Endothelial cell of umbilical vein (primary cell): Measurements from ENCODE around the gene HIGD2B. TPM values are rescaled to one million over a fixed set of nuclear protein-coding genes. Genes with fewer than 3 reads are reported as not detected.

ENCODE experiments used
- BruUV-seq: library from RNA; stranded (reverse); fragments of 400-500 nt; replicated peaks from 2 replicates; lab custom pipeline; 2021; lab: Mats Ljungman, UMichigan
- CTCF ChIA-PET: fragments of 300-600, 350-600 bp; sonication (Branson Sonifier 250); formaldehyde crosslinking; loops from one replicate; lab custom pipeline; 2021; ENCODE audit warnings: antibody characterized with exemption, inconsistent platforms; lab: Charles Lee
- POLR2A ChIA-PET: fragments of 300-600, 350-600 bp; sonication (Branson Sonifier 250); formaldehyde crosslinking; loops from one replicate; lab custom pipeline; 2021; ENCODE audit warnings: antibody characterized with exemption, inconsistent platforms; lab: Charles Lee
- DNase-seq: peaks from one replicate; pipeline ENCODE4 v3.0.0-alpha.2; 2011; ENCODE audit warnings: low read depth, low spot score
- FAIRE-seq: peaks from 2 replicates; lab custom pipeline; 2011; peaks lifted over from hg19 to GRCh38; lab: Jason Lieb, UNC
- H2AFZ ChIP-seq: 2 replicates; pipeline ENCODE4 v1.6.0; 2012; ENCODE audit warnings: low read depth, low read length, control low read depth, inconsistent platforms
- H3K27ac ChIP-seq: 2 replicates; pipeline ENCODE4 v1.5.1; 2011; ENCODE audit warnings: low read depth, mild to moderate bottlenecking, control low read depth, low read length, moderate library complexity; ENCODE audit not compliant: insufficient read depth
- H3K27me3 ChIP-seq, 2 experiments: 2 replicates each; pipeline versions ENCODE4 v1.6.0 to v1.6.1; 2011; ENCODE audit warnings: low read length in 2 of 2, mixed read lengths in 1 of 2; ENCODE audit not compliant: control insufficient read depth in 2 of 2, insufficient read depth in 2 of 2
- H3K36me3 ChIP-seq, 2 experiments: 2 replicates in 1 of 2; 3 replicates in 1 of 2; pipeline ENCODE4 v1.5.1; 2011; ENCODE audit warnings: low read length in 2 of 2, mild to moderate bottlenecking in 1 of 2, moderate library complexity in 1 of 2; ENCODE audit not compliant: control insufficient read depth in 2 of 2, insufficient read depth in 2 of 2; ENCODE audit errors: extremely low read depth in 1 of 2
- H3K4me1 ChIP-seq: 3 replicates; pipeline ENCODE4 v1.5.1; 2011; ENCODE audit warnings: mild to moderate bottlenecking, low read length; ENCODE audit not compliant: control insufficient read depth, insufficient read depth; ENCODE audit errors: extremely low read depth
- H3K4me2 ChIP-seq: 2 replicates; pipeline ENCODE4 v1.6.1; 2011; ENCODE audit warnings: low read length, control low read depth, mixed read lengths; ENCODE audit not compliant: insufficient read depth
- H3K4me3 ChIP-seq, 3 experiments: fragments of 200-600 bp in 1 of 3; sonication (generic), shearing (Covaris generic) in 1 of 3; replicated peaks in 1 of 3; 2 replicates each; pipeline ENCODE4 v1.5.1; 2011 to 2016; ENCODE audit warnings: control low read depth in 3 of 3, low read length in 3 of 3, mild to moderate bottlenecking in 2 of 3, inconsistent platforms in 1 of 3, low read depth in 1 of 3, moderate library complexity in 1 of 3; ENCODE audit not compliant: insufficient read depth in 1 of 3
- H3K79me2 ChIP-seq: 2 replicates; pipeline ENCODE4 v1.6.0; 2012; ENCODE audit warnings: low read length, inconsistent platforms; ENCODE audit not compliant: control insufficient read depth, insufficient read depth
- H3K9ac ChIP-seq: replicated peaks from 2 replicates; pipeline ENCODE3; 2011; ENCODE audit warnings: low read length, control low read depth; ENCODE audit not compliant: insufficient read depth; ENCODE audit errors: extremely low read depth
- H3K9me1 ChIP-seq: replicated peaks from 3 replicates; pipeline ENCODE4 v1.6.0; 2011; ENCODE audit warnings: mild to moderate bottlenecking, low read length; ENCODE audit not compliant: control insufficient read depth, insufficient read depth; ENCODE audit errors: extremely low read depth
- H3K9me3 ChIP-seq: replicated peaks from 2 replicates; pipeline ENCODE4 v1.5.1; 2012; ENCODE audit warnings: low read length, inconsistent platforms; ENCODE audit not compliant: control insufficient read depth, insufficient read depth
- H4K20me1 ChIP-seq: replicated peaks from 2 replicates; pipeline ENCODE3; 2011; ENCODE audit warnings: mild to moderate bottlenecking, low read length; ENCODE audit not compliant: control insufficient read depth, insufficient read depth; ENCODE audit errors: extremely low read depth
- EZH2 ChIP-seq: IDR thresholded peaks from 2 replicates; pipeline ENCODE4 v1.6.1; 2012; ENCODE audit warnings: borderline replicate concordance, low read depth, mild to moderate bottlenecking, moderate library complexity, low read length, inconsistent platforms; ENCODE audit not compliant: severe bottlenecking
- FOS ChIP-seq: IDR thresholded peaks from 2 replicates; pipeline ENCODE4 v1.6.1; 2011; ENCODE audit warnings: mild to moderate bottlenecking, low read length, moderate library complexity, borderline replicate concordance; ENCODE audit not compliant: insufficient read depth
- GATA2 ChIP-seq: IDR thresholded peaks from 2 replicates; pipeline ENCODE4 v1.7.0; 2011; ENCODE audit warnings: low read depth, mild to moderate bottlenecking, moderate library complexity, mixed read lengths, low read length; ENCODE audit not compliant: insufficient read length, insufficient read depth
- JUN ChIP-seq: IDR thresholded peaks from 2 replicates; pipeline ENCODE4 v1.6.1; 2011; ENCODE audit warnings: borderline replicate concordance, low read depth; ENCODE audit not compliant: insufficient read length, insufficient read depth
- MYC ChIP-seq: IDR thresholded peaks from one replicate; pipeline ENCODE4 v1.6.1; 2011; ENCODE audit warnings: mild to moderate bottlenecking, low read depth, low read length
- POLR2A ChIP-seq: IDR thresholded peaks from 2 replicates; pipeline ENCODE4 v1.6.1; 2012; ENCODE audit warnings: low read depth, mild to moderate bottlenecking, control low read depth, low read length
- POLR2AphosphoS5 ChIP-seq: IDR thresholded peaks from 2 replicates; pipeline ENCODE4 v1.6.1; 2012; ENCODE audit warnings: low read depth, mild to moderate bottlenecking, control low read depth, low read length, moderate library complexity; ENCODE audit not compliant: insufficient read depth
- dilution Hi-C: fragments of 300-500 bp; cut with MboI; formaldehyde crosslinking; loops from one replicate; pipeline ENCODE4 v1.15.0; 2019; ENCODE audit warnings: low sequenced_read_pairs; ENCODE audit not compliant: extremely low pct_ligation_motif_present
- intact Hi-C: fragments of 100-400 bp; cut with micrococcal nuclease; formaldehyde crosslinking; loops from one replicate; pipeline ENCODE4 v1.10.0; 2022
- polyA plus RNA-seq, 4 experiments: library from polyadenylated mRNA; depleted of rRNA in 3 of 4; stranded (reverse) in 3 of 4; unstranded in 1 of 4; fragments of >200 nt; gene quantifications; 2 replicates each; pipeline versions ENCODE4 v1.2.1 to v1.2.3, GENCODE V29; 2011 to 2012; ENCODE audit warnings: missing spikeins in 1 of 4
- total RNA-seq: library from RNA; stranded (reverse); gene quantifications from 2 replicates; pipeline ENCODE4 v1.2.3, GENCODE V29; 2021
- TF ChIP-seq, protein P1 (sequence below): IDR thresholded peaks from 2 replicates; pipeline ENCODE4 v1.6.1; 2011; ENCODE audit not compliant: insufficient read depth, insufficient read length
- TF ChIP-seq, protein P2 (sequence below), 2 donors: IDR thresholded peaks; 1 replicate in 1 of 2; 2 replicates in 1 of 2; pipeline ENCODE4 v1.5.1; 2011; ENCODE audit warnings: low read length in 2 of 2, mild to moderate bottlenecking in 2 of 2, moderate library complexity in 2 of 2, control low read depth in 1 of 2, inconsistent platforms in 1 of 2, low read depth in 1 of 2; ENCODE audit not compliant: insufficient read depth in 1 of 2; ENCODE audit errors: extremely low read depth in 1 of 2

HIGD2B gene
- total and polyA plus RNA-seq, 2 donors (not counting 3 experiments of a cell fraction or from before 2014, with no cell fraction given), result not detected

DNA sequence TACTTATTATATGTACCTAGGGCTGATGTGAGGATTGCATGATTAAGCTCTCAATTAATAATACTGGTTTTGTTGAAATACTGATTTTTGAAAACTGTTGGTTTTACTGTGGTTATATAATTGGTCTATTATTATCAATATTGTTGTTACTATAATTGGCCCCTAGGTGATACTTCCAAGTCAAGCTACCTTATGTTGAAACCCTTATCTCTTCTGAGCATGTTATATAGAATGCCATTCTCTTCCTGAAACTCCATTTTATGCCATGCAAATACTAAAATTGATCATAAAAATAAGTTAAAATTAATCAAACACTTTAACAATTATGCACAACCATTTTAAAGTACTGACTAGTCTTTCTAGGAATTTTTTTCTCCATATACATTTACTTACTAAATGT is 46.1 kb upstream of the HIGD2B start:
- no peak overlapping the region for H3K4me3 ChIP-seq
- no peaks in the 10 kb centered on the region for H3K27me3 ChIP-seq
- POLR2A ChIA-PET, result no interaction called here
- no peaks in the 10 kb centered on the region for H3K79me2 ChIP-seq
- no peak overlapping the region for H2AFZ ChIP-seq
- CTCF ChIA-PET, result interaction anchor here (0.9 to 2.5 kb wide), 3 partner anchors 10 to 343 kb away, joined by 3 to 27 read pairs (median 3); no protein-coding TSS in a partner anchor
- no peaks in the 10 kb centered on the region for H3K4me1 ChIP-seq
- no peak overlapping the region for H3K27ac ChIP-seq
- H3K9me1 ChIP-seq, result no peaks in the 10 kb centered on the region
- H3K9ac ChIP-seq, result no peak overlapping the region
- intact Hi-C loops, result no loop called here
- no peaks in the 10 kb centered on the region for H4K20me1 ChIP-seq
- H3K4me2 ChIP-seq, result no peak overlapping the region
- H3K36me3 ChIP-seq, result peaks cover 3 to 5% of the 10 kb centered on the region in 2 experiments
- BruUV-seq, result no TSS peak
- no peak for TF ChIP-seq FOS
- TF ChIP-seq MYC, result no peak
- no peak for TF ChIP-seq EZH2
- TF ChIP-seq GATA2, result no peak
- TF ChIP-seq, protein P1, sequence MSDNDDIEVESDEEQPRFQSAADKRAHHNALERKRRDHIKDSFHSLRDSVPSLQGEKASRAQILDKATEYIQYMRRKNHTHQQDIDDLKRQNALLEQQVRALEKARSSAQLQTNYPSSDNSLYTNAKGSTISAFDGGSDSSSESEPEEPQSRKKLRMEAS, result no peak
- TF ChIP-seq JUN, result no peak
- no peak for TF ChIP-seq POLR2AphosphoS5
- TF ChIP-seq, protein P2, sequence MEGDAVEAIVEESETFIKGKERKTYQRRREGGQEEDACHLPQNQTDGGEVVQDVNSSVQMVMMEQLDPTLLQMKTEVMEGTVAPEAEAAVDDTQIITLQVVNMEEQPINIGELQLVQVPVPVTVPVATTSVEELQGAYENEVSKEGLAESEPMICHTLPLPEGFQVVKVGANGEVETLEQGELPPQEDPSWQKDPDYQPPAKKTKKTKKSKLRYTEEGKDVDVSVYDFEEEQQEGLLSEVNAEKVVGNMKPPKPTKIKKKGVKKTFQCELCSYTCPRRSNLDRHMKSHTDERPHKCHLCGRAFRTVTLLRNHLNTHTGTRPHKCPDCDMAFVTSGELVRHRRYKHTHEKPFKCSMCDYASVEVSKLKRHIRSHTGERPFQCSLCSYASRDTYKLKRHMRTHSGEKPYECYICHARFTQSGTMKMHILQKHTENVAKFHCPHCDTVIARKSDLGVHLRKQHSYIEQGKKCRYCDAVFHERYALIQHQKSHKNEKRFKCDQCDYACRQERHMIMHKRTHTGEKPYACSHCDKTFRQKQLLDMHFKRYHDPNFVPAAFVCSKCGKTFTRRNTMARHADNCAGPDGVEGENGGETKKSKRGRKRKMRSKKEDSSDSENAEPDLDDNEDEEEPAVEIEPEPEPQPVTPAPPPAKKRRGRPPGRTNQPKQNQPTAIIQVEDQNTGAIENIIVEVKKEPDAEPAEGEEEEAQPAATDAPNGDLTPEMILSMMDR (IDR thresholded peaks at IDR 0.05; ENCODE audit: extremely low read depth in 1 of 2, insufficient read depth in 1 of 2, low read depth in 1 of 2, low read length in 2 of 2), result no peak
- no peak for TF ChIP-seq POLR2A
- dilution Hi-C loops, result no loop called here
- FAIRE-seq (no peak), DNase-seq (no peak)
- H3K9me3 ChIP-seq, result no peaks in the 10 kb centered on the region
